ENCODE results near the gene SPIN3.

GRCh38 chrX:56968980-56969379 is 26.4 kb downstream of the SPIN3 start:
- TF ChIP-seq ZNF70 (CRISPR knock-in tag; IDR thresholded peaks at IDR 0.05) (no peak), GLIS3 (CRISPR knock-in tag; IDR thresholded peaks at IDR 0.05) (no peak), BACH2 (CRISPR knock-in tag; IDR thresholded peaks at IDR 0.05; ENCODE audit: borderline replicate concordance) (no peak), CREB5 (CRISPR knock-in tag; IDR thresholded peaks at IDR 0.05; ENCODE audit: low read depth) (no peak)
